Activated CD4-positive, alpha-beta T cell treated with anti-CD3 and anti-CD28 coated beads, Interleukin-2, amount 50 U/mL, for 1 hour (primary cell): ENCODE data around the gene NKX2-4.
A peak's percentile ranks its signal among the peaks of the same experiment; 100 is the strongest.
"Not testable (repeated sequence)": the region's sequence is repeated elsewhere in the genome, so short reads cannot be mapped to it uniquely, and the experiment has no call there.

Experiments
- DNase-seq: peaks from one replicate; pipeline ENCODE4 v3.0.0-alpha.2; 2020

The NKX2-4 gene

GRCh38 chr20:21397341-21398108, at the start of gene NKX2-4:
NKX2-4 (minus strand) TSS chr20:21397526; CDS start chr20:21397399, 127 bp downstream.
- no peak for DNase-seq

GRCh38 chr20:21437816-21438215, 40.5 kb upstream of the NKX2-4 start:
- no peak for DNase-seq

- DNase-seq, result no peak
Observed at GRCh38 chr20:21437248-21437647, 39.9 kb upstream of the NKX2-4 start.

- DNase-seq, result no peak
Observed at GRCh38 chr20:21436205-21436604, 38.9 kb upstream of the NKX2-4 start.

- no peak for DNase-seq
Observed at GRCh38 chr20:21435576-21435975, 38.2 kb upstream of the NKX2-4 start.

- DNase-seq, result no peak
Observed at GRCh38 chr20:21433329-21433890, 36.1 kb upstream of the NKX2-4 start.

- DNase-seq, result no peak
Observed at GRCh38 chr20:21432911-21433310, 35.6 kb upstream of the NKX2-4 start.

GRCh38 chr20:21430020-21430419, 32.7 kb upstream of the NKX2-4 start:
- DNase-seq, result no peak

GRCh38 chr20:21424846-21425245, 27.5 kb upstream of the NKX2-4 start:
- DNase-seq, result no peak

GRCh38 chr20:21423712-21424111, 26.4 kb upstream of the NKX2-4 start:
- not testable (repeated sequence) for DNase-seq

GRCh38 chr20:21421601-21422236, 24.4 kb upstream of the NKX2-4 start:
- DNase-seq, result no peak

- DNase-seq, result not testable (repeated sequence)
Observed at GRCh38 chr20:21419147-21419546, 21.8 kb upstream of the NKX2-4 start.

GRCh38 chr20:21413996-21414395, 16.7 kb upstream of the NKX2-4 start:
- DNase-seq, result not testable (repeated sequence)

GRCh38 chr20:21411725-21412124, 14.4 kb upstream of the NKX2-4 start:
- no peak for DNase-seq

- DNase-seq, result no peak
Observed at GRCh38 chr20:21399005-21399475, 1.7 kb upstream of the NKX2-4 start.

- no peak for DNase-seq
Observed at GRCh38 chr20:21398109-21399004, 1.0 kb upstream of the NKX2-4 start.

- no peak for DNase-seq
Observed at GRCh38 chr20:21396599-21397340, 556 bp downstream of the NKX2-4 start.

GRCh38 chr20:21395666-21396598, 1.4 kb downstream of the NKX2-4 start:
- peak; percentile 48 for DNase-seq

GRCh38 chr20:21395051-21395665, 2.2 kb downstream of the NKX2-4 start:
- DNase-seq, result no peak

- no peak for DNase-seq
Observed at GRCh38 chr20:21394551-21394950, 2.8 kb downstream of the NKX2-4 start.
